Adrenal gland (tissue), 12 donors: ENCODE results near the gene OR1N2. TPM values are rescaled to one million over a fixed set of nuclear protein-coding genes. Genes with fewer than 3 reads are reported as not detected.
"Not testable (repeated sequence)": the region's sequence is repeated elsewhere in the genome, so short reads cannot be mapped to it uniquely, and the experiment has no call there.

Experiments
- DNase-seq, 7 donors: peaks; one replicate each; pipeline ENCODE4 v3.0.0-alpha.2; 2019 to 2020
- H3K27ac ChIP-seq, 5 donors: fragments of 200-600 bp; sonication (generic) in 4 of 5; 1 replicate in 3 of 5; 2 replicates in 2 of 5; pipeline versions ENCODE4 v1.5.1 to v1.8.0; 2016 to 2020; ENCODE audit warnings: mild to moderate bottlenecking in 1 of 5
- H3K27me3 ChIP-seq: fragments of 200-600 bp; 2 replicates; pipeline ENCODE4 v1.8.0; 2021
- H3K36me3 ChIP-seq, 2 donors: fragments of 200-600 bp; replicated peaks in 1 of 2; 1 replicate in 1 of 2; 2 replicates in 1 of 2; pipeline versions ENCODE4 v1.5.1 to v1.8.0; 2018 to 2022
- H3K4me1 ChIP-seq, 2 donors: fragments of 200-600 bp; replicated peaks in 1 of 2; 1 replicate in 1 of 2; 2 replicates in 1 of 2; pipeline versions ENCODE4 v1.5.1 to v1.8.0; 2018 to 2021
- H3K4me3 ChIP-seq, 4 donors: fragments of 200-600 bp; sonication (generic) in 3 of 4; one replicate each; pipeline ENCODE4 v1.5.1; 2016 to 2018
- H3K9me3 ChIP-seq, 3 donors: fragments of 200-600 bp; sonication (generic) in 1 of 3; replicated peaks in 1 of 3; 1 replicate in 2 of 3; 2 replicates in 1 of 3; pipeline versions ENCODE4 v1.5.1 to v1.8.0; 2016 to 2021
- CTCF ChIP-seq, 6 experiments: fragments of 450-650 bp in 4 of 6; fragments of 200-600 bp in 2 of 6; sonication (generic) in 1 of 6; IDR thresholded peaks; 1 replicate in 5 of 6; 2 replicates in 1 of 6; pipeline versions ENCODE4 v1.5.1 to v1.8.0; 2016 to 2021; ENCODE audit warnings: antibody characterized with exemption in 6 of 6, mild to moderate bottlenecking in 2 of 6, moderate library complexity in 1 of 6
- POLR2A ChIP-seq, 2 donors: fragments of 450-650 bp; IDR thresholded peaks; one replicate each; pipeline ENCODE4 v1.6.1; 2017; ENCODE audit warnings: antibody characterized with exemption in 2 of 2, mild to moderate bottlenecking in 2 of 2, moderate library complexity in 1 of 2
- WGBS, 4 donors: extraction: QIAGEN DNeasy Blood & Tissue Kit in 2 of 4; methylation state at CpG; one replicate each; pipeline versions ENCODE4 v1.1.5 to v1.1.7; 2013 to 2017; 5-methylcytosine and 5-hydroxymethylcytosine counted together
- intact Hi-C, 2 donors: fragments of 100-400 bp; cut with DNase I; formaldehyde crosslinking; loops; one replicate each; pipeline versions ENCODE4 v1.14.1 to v1.15.0; 2022 to 2023
- polyA plus RNA-seq, 3 donors: library from polyadenylated mRNA; stranded (reverse); fragments of 200-250 nt in 2 of 3; fragments of 350-450 nt in 1 of 3; fragmentation: Illumina TruSeq in 1 of 3; extraction: RNeasy Lipid Tissue Mini Kit (QIAGEN cat#74804) in 1 of 3; gene quantifications; one replicate each; pipeline ENCODE4 v1.2.3, GENCODE V29; 2013 to 2014
- total RNA-seq, 9 donors: library from RNA; depleted of rRNA in 4 of 9; stranded (reverse); fragments of >200 nt in 4 of 9; fragments of 120-200 nt in 1 of 9; fragmentation: NEBNext Ultra II Directional in 1 of 9; extraction: Animal tissue kit (Norgen Biotek cat#: 25700) in 1 of 9; gene quantifications; one replicate each; pipeline versions ENCODE4 v1.1.0 to v1.2.4, GENCODE V29; 2013 to 2023
- donor health status: healthy with polysubstance abuse.
- donor health status: Bipolar disorder and iron deficiency.
- donor health status: DM: yes; HTN: yes; CAD: no.
- donor health status: DM: no; HTN: no; CAD: no.
- donor health status: DM: no; HTN: no; CAD: no.
- donor health status: DM: yes; HTN: yes; CAD: no.

OR1N2 gene
- total and polyA plus RNA-seq, 12 donors, result not detected

GRCh38 chr9:122518841-122519240, 34.1 kb upstream of the OR1N2 start, which contains the start of gene OR1J4:
TSS of gene OR1J4 (plus strand) at chr9:122519141. CDS start at chr9:122519141, 0 bp downstream.
- H3K27ac ChIP-seq, result no peak within 1 kb of the TSS
- peaks cover 10% of the 10 kb centered on the region for H3K27me3 ChIP-seq
- TF ChIP-seq POLR2A (IDR thresholded peaks at IDR 0.05) (no peak), CTCF (IDR thresholded peaks at IDR 0.05) (no peak)
- H3K4me3 ChIP-seq, result no peak within 1 kb of the TSS
- no peaks in the 10 kb centered on the region for H3K4me1 ChIP-seq
- intact Hi-C loops, result no loop called here
- no peaks in the 10 kb centered on the region for H3K9me3 ChIP-seq
- no peak for DNase-seq
- 69 to 75% (median 72%) methylated on average over 4 of the region's 4 CpGs for WGBS, 4 donors
- H3K36me3 ChIP-seq, result no peaks in the 10 kb centered on the region

- Histone ChIP-seq H3K4me3 (no peak overlapping the region), H3K9me3 (no peaks in the 10 kb centered on the region), H3K4me1 (no peaks in the 10 kb centered on the region), H3K27ac (no peak overlapping the region), H3K27me3 (peaks cover 12% of the 10 kb centered on the region), H3K36me3 (no peaks in the 10 kb centered on the region)
- WGBS, 4 donors, result 77 to 87% (median 84%) methylated on average over 3 of the region's 3 CpGs
- DNase-seq, result no peak
- intact Hi-C loops, result no loop called here
- TF ChIP-seq CTCF (IDR thresholded peaks at IDR 0.05) (no peak), POLR2A (IDR thresholded peaks at IDR 0.05) (no peak)
Measured at GRCh38 chr9:122519376-122519775, 33.5 kb upstream of the OR1N2 start.

- Histone ChIP-seq H3K4me3 (no peak overlapping the region), H3K27me3 (peaks cover 5% of the 10 kb centered on the region), H3K36me3 (no peaks in the 10 kb centered on the region), H3K27ac (no peak overlapping the region), H3K9me3 (no peaks in the 10 kb centered on the region), H3K4me1 (no peaks in the 10 kb centered on the region)
- intact Hi-C loops, result no loop called here
- no peak for TF ChIP-seq POLR2A (IDR thresholded peaks at IDR 0.05)
- no peak for TF ChIP-seq CTCF (IDR thresholded peaks at IDR 0.05)
- no peak for DNase-seq
- WGBS, 4 donors, result 72 to 83% (median 79%) methylated on average over 10 of the region's 10 CpGs
Measured at GRCh38 chr9:122526602-122527001, 26.3 kb upstream of the OR1N2 start.

GRCh38 chr9:122527193-122527592, 25.7 kb upstream of the OR1N2 start, which contains the start of gene OR1N1:
TSS of gene OR1N1 (minus strand) at chr9:122527293. CDS start at chr9:122527293, 0 bp downstream.
- H3K27ac ChIP-seq, result no peak within 1 kb of the TSS
- H3K36me3 ChIP-seq, result no peaks in the 10 kb centered on the region
- no peak within 1 kb of the TSS for H3K4me3 ChIP-seq
- 80 to 98% (median 87%) methylated on average over 3 of the region's 3 CpGs for WGBS, 4 donors
- H3K27me3 ChIP-seq, result peaks cover 5% of the 10 kb centered on the region
- no peaks in the 10 kb centered on the region for H3K9me3 ChIP-seq
- TF ChIP-seq CTCF (IDR thresholded peaks at IDR 0.05), result no peak
- no peak for TF ChIP-seq POLR2A (IDR thresholded peaks at IDR 0.05)
- intact Hi-C loops, result no loop called here
- no peaks in the 10 kb centered on the region for H3K4me1 ChIP-seq
- DNase-seq, result no peak

DNA sequence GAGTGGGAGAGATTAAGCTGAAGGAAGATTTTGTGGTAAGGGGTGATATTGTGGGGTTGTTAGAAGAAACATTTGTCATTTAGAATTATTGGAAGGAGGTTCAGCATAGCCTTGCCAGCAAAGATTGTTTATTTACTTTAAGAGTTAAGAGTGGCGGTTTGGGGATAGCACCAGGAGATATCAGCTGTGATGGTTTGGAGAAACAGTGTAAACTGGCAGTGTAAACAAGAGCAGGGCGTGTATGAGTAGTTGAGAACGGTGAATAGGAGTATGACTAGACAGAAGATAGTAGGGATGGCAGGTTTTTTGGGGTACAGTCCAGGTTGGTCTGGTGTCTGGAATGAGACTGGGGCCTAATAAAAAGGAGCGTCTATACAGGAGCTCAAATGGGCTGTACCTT, 21.8 kb upstream of the OR1N2 start:
- H3K36me3 ChIP-seq, H3K27ac ChIP-seq, DNase-seq, H3K27me3 ChIP-seq, intact Hi-C loops, H3K9me3 ChIP-seq, H3K4me1 ChIP-seq, H3K4me3 ChIP-seq: not testable (repeated sequence)
- 76 to 83% (median 79%) methylated on average over 4 of the region's 4 CpGs for WGBS, 4 donors
